HepG2 (cell line): ENCODE results near the gene CCN6. TPM values are rescaled to one million over a fixed set of nuclear protein-coding genes. Genes with fewer than 3 reads are reported as not detected.

Experiments
- DPF2 ChIP-seq: sonication (generic); formaldehyde crosslinking; IDR thresholded peaks from 2 replicates; pipeline ENCODE4 v1.4.0; 2020; ENCODE audit warnings: mild to moderate bottlenecking, low read depth, missing genetic modification reagents, borderline replicate concordance
- FOXC1 ChIP-seq: sonication (generic); formaldehyde crosslinking; IDR thresholded peaks from 2 replicates; pipeline ENCODE4 v1.8.0; 2022; ENCODE audit warnings: mild to moderate bottlenecking, missing genetic modification reagents, borderline replicate concordance
- HNRNPLL ChIP-seq: fragments of 200-400 bp; formaldehyde crosslinking; IDR thresholded peaks from 2 replicates; pipeline ENCODE4 v1.6.1; 2017; ENCODE audit warnings: mild to moderate bottlenecking, low read depth, low read length; ENCODE audit not compliant: poor library complexity, severe bottlenecking
- JUND ChIP-seq: sonication (generic); formaldehyde crosslinking; IDR thresholded peaks from 2 replicates; pipeline ENCODE4 v1.8.0; 2022; ENCODE audit warnings: mild to moderate bottlenecking, missing genetic modification reagents
- NFE2 ChIP-seq: sonication (generic); formaldehyde crosslinking; IDR thresholded peaks from 2 replicates; pipeline ENCODE4 v1.4.0; 2020; ENCODE audit warnings: missing genetic modification reagents
- NFKB2 ChIP-seq: sonication (generic); formaldehyde crosslinking; IDR thresholded peaks from 2 replicates; pipeline ENCODE4 v1.4.0; 2020; ENCODE audit warnings: missing genetic modification reagents, borderline replicate concordance
- POLR2A ChIP-seq, 2 experiments: IDR thresholded peaks; 2 replicates each; pipeline ENCODE4 v1.6.1; 2011; ENCODE audit warnings: low read depth in 2 of 2, low read length in 2 of 2, mild to moderate bottlenecking in 1 of 2, moderate library complexity in 1 of 2; ENCODE audit not compliant: insufficient read depth in 1 of 2
- SMC3 ChIP-seq: IDR thresholded peaks from 2 replicates; pipeline ENCODE4 v1.6.1; 2011; ENCODE audit warnings: low read length, improper control_type of control experiment
- SP140L ChIP-seq: sonication (generic); formaldehyde crosslinking; IDR thresholded peaks from 2 replicates; pipeline ENCODE4 v1.4.0; 2020; ENCODE audit warnings: missing genetic modification reagents, borderline replicate concordance
- SRF ChIP-seq: IDR thresholded peaks from 2 replicates; pipeline ENCODE4 v1.6.1; 2011; ENCODE audit warnings: mild to moderate bottlenecking, low read depth, low read length, moderate library complexity
- SSRP1 ChIP-seq: IDR thresholded peaks from 2 replicates; pipeline ENCODE4 v1.6.1; 2016; ENCODE audit warnings: control low read depth
- TMF1 ChIP-seq: sonication (generic); formaldehyde crosslinking; IDR thresholded peaks from 2 replicates; pipeline ENCODE4 v1.8.1; 2022; ENCODE audit warnings: low read depth, missing genetic modification reagents
- U2AF1 ChIP-seq: fragments of 200-400 bp; formaldehyde crosslinking; optimal IDR thresholded peaks from 2 replicates; pipeline ENCODE3; 2017; ENCODE audit warnings: mild to moderate bottlenecking, low read depth, low read length
- ZNF235 ChIP-seq: sonication (generic); formaldehyde crosslinking; IDR thresholded peaks from 2 replicates; pipeline ENCODE4 v1.8.1; 2023; ENCODE audit warnings: mild to moderate bottlenecking, missing genetic modification reagents, borderline replicate concordance
- ZNF709 ChIP-seq: sonication (generic); formaldehyde crosslinking; IDR thresholded peaks from 2 replicates; pipeline ENCODE4 v1.5.0; 2020; ENCODE audit warnings: mild to moderate bottlenecking, missing genetic modification reagents
- ZNF781 ChIP-seq: sonication (generic); formaldehyde crosslinking; IDR thresholded peaks from 2 replicates; pipeline ENCODE4 v1.5.1; 2020; ENCODE audit warnings: borderline replicate concordance, mild to moderate bottlenecking, missing genetic modification reagents; ENCODE audit errors: not compliant biosample characterization
- ZNF883 ChIP-seq: sonication (generic); formaldehyde crosslinking; IDR thresholded peaks from 2 replicates; pipeline ENCODE4 v1.5.1; 2020; ENCODE audit warnings: mild to moderate bottlenecking, missing genetic modification reagents; ENCODE audit errors: not compliant biosample characterization
- polyA plus RNA-seq, 8 experiments: library from polyadenylated mRNA; depleted of rRNA in 3 of 8; stranded (reverse) in 7 of 8; unstranded in 1 of 8; fragments of >200 nt; fragmentation: Illumina TruSeq in 4 of 8; extraction: Trizol in 4 of 8; gene quantifications; 2 replicates each; pipeline versions ENCODE4 v1.2.1 to v1.2.3, GENCODE V29; 2011 to 2016; ENCODE audit warnings: low read depth in 4 of 8, missing spikeins in 1 of 8, mixed read lengths in 1 of 8; ENCODE audit not compliant: insufficient read depth in 1 of 8
- total RNA-seq, 5 experiments: library from RNA; depleted of rRNA; stranded (reverse); fragments of >200 nt; fragmentation: Illumina TruSeq; extraction: Trizol; gene quantifications; 2 replicates each; pipeline ENCODE4 v1.2.3, GENCODE V29; 2016; ENCODE audit warnings: low read depth in 1 of 5
- TF ChIP-seq, protein P1 (sequence below): sonication (generic); formaldehyde crosslinking; IDR thresholded peaks from 2 replicates; pipeline ENCODE4 v1.5.1; 2020; ENCODE audit warnings: mild to moderate bottlenecking, missing genetic modification reagents, borderline replicate concordance
- TF ChIP-seq, protein P2 (sequence below): IDR thresholded peaks from 2 replicates; pipeline ENCODE4 v1.6.1; 2016
- TF ChIP-seq, protein P3 (sequence below): sonication (generic); formaldehyde crosslinking; IDR thresholded peaks from 2 replicates; pipeline ENCODE4 v1.5.0; 2020; ENCODE audit warnings: mild to moderate bottlenecking, missing genetic modification reagents

CCN6 gene
- total and polyA plus RNA-seq, 2 of the 13 experiments (the other 11 are each of a cell fraction or from before 2014, with no cell fraction given), result not detected

DNA sequence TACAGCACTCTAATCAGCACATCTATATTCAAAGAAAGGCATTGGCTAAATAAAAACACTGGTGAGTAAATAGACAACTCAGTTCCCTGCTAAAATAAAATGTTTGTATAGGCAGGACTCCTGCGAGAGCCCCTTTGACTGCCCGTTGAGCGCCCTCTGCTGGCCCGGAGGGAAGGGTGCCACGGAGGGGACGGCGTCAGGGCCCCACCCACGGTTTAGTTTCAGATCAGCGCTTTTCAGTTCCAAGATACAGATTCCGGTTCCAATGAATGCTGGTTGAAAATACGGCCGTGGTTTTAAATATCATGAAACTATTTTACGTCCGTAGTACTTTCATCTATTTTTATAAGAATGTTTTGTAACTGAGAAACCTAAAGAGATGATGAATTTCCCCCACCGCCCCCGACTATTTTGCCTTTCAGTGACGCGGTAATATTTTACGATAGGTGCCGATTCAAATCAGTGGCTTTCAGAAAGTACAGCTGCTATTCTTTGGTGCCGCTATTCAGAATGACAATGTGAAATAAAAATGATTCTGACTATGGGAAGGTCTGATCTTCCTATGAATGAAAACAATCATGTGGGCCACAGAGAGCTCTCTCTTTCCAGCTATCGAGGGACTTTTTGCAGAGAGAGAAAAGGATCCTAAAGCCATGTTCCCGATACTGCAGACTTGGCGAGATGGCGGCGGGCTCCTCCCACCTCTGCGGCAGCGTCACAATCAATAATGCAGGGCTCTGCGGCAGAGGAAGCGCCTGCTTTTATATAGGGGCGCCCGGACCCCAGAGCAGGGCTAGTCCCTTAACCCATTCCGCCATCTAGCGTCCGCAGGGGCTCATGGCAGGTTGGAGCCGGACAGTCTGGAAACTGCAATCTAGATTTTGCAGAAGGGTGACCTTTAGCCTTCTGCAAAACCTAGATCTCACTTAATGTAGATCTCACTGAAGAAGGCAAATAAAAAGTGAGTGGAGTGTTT, 10.6 kb upstream of the CCN6 start (continued):
- TF ChIP-seq, protein P1, sequence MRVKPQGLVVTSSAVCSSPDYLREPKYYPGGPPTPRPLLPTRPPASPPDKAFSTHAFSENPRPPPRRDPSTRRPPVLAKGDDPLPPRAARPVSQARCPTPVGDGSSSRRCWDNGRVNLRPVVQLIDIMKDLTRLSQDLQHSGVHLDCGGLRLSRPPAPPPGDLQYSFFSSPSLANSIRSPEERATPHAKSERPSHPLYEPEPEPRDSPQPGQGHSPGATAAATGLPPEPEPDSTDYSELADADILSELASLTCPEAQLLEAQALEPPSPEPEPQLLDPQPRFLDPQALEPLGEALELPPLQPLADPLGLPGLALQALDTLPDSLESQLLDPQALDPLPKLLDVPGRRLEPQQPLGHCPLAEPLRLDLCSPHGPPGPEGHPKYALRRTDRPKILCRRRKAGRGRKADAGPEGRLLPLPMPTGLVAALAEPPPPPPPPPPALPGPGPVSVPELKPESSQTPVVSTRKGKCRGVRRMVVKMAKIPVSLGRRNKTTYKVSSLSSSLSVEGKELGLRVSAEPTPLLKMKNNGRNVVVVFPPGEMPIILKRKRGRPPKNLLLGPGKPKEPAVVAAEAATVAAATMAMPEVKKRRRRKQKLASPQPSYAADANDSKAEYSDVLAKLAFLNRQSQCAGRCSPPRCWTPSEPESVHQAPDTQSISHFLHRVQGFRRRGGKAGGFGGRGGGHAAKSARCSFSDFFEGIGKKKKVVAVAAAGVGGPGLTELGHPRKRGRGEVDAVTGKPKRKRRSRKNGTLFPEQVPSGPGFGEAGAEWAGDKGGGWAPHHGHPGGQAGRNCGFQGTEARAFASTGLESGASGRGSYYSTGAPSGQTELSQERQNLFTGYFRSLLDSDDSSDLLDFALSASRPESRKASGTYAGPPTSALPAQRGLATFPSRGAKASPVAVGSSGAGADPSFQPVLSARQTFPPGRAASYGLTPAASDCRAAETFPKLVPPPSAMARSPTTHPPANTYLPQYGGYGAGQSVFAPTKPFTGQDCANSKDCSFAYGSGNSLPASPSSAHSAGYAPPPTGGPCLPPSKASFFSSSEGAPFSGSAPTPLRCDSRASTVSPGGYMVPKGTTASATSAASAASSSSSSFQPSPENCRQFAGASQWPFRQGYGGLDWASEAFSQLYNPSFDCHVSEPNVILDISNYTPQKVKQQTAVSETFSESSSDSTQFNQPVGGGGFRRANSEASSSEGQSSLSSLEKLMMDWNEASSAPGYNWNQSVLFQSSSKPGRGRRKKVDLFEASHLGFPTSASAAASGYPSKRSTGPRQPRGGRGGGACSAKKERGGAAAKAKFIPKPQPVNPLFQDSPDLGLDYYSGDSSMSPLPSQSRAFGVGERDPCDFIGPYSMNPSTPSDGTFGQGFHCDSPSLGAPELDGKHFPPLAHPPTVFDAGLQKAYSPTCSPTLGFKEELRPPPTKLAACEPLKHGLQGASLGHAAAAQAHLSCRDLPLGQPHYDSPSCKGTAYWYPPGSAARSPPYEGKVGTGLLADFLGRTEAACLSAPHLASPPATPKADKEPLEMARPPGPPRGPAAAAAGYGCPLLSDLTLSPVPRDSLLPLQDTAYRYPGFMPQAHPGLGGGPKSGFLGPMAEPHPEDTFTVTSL, result no peak
- TF ChIP-seq SSRP1 (CRISPR knock-in tag) (no peak), ZNF709 (CRISPR knock-in tag) (no peak), FOXC1 (CRISPR knock-in tag) (peak; percentile 80; the same call in 1 of the 2 replicates), ZNF781 (CRISPR knock-in tag) (no peak), TMF1 (CRISPR knock-in tag) (no peak), U2AF1 (no peak), POLR2A (IDR thresholded peaks at IDR 0.05; ENCODE audit: insufficient read depth in 1 of 2, low read depth in 2 of 2, low read length in 2 of 2) (no peak), SMC3 (peak; percentile 81), DPF2 (CRISPR knock-in tag) (no peak), NFKB2 (CRISPR knock-in tag) (no peak; the same call in 1 of the 2 replicates), ZNF235 (CRISPR knock-in tag) (no peak), ZNF883 (peak; percentile 32), SRF (no peak), SP140L (CRISPR knock-in tag) (peak; percentile 56; the same call in 1 of the 2 replicates), JUND (CRISPR knock-in tag) (no peak), HNRNPLL (peak; percentile 4), NFE2 (CRISPR knock-in tag) (no peak)
- TF ChIP-seq, protein P2, sequence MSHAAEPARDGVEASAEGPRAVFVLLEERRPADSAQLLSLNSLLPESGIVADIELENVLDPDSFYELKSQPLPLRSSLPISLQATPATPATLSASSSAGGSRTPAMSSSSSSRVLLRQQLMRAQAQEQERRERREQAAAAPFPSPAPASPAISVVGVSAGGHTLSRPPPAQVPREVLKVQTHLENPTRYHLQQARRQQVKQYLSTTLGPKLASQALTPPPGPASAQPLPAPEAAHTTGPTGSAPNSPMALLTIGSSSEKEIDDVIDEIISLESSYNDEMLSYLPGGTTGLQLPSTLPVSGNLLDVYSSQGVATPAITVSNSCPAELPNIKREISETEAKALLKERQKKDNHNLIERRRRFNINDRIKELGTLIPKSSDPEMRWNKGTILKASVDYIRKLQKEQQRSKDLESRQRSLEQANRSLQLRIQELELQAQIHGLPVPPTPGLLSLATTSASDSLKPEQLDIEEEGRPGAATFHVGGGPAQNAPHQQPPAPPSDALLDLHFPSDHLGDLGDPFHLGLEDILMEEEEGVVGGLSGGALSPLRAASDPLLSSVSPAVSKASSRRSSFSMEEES (CRISPR knock-in tag), result no peak
- TF ChIP-seq, protein P3, sequence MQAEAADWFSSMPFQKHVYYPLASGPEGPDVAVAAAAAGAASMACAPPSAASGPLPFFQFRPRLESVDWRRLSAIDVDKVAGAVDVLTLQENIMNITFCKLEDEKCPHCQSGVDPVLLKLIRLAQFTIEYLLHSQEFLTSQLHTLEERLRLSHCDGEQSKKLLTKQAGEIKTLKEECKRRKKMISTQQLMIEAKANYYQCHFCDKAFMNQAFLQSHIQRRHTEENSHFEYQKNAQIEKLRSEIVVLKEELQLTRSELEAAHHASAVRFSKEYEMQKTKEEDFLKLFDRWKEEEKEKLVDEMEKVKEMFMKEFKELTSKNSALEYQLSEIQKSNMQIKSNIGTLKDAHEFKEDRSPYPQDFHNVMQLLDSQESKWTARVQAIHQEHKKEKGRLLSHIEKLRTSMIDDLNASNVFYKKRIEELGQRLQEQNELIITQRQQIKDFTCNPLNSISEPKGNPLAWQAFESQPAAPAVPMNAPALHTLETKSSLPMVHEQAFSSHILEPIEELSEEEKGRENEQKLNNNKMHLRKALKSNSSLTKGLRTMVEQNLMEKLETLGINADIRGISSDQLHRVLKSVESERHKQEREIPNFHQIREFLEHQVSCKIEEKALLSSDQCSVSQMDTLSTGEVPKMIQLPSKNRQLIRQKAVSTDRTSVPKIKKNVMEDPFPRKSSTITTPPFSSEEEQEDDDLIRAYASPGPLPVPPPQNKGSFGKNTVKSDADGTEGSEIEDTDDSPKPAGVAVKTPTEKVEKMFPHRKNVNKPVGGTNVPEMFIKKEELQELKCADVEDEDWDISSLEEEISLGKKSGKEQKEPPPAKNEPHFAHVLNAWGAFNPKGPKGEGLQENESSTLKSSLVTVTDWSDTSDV (CRISPR knock-in tag), result no peak
